Measurements from ENCODE around the gene FOXO1. TPM values are rescaled to one million over a fixed set of nuclear protein-coding genes. Genes with fewer than 3 reads are reported as not detected.

The FOXO1 gene
- total RNA-seq, 1 experiment from 2014 or later = 37.7 TPM

GRCh38 chr13:40540328-40541044 is 126.0 kb downstream of the FOXO1 start:
- intact Hi-C loops (cut with micrococcal nuclease) = no loop called here
- no peak overlapping the region for H3K4me3 Mint-ChIP-seq (ENCODE audit: unreplicated experiment)
- peaks cover 39% of the 10 kb centered on the region for H3K36me3 Mint-ChIP-seq (ENCODE audit: insufficient read depth, unreplicated experiment)
- H3K27me3 Mint-ChIP-seq (ENCODE audit: insufficient read depth, unreplicated experiment) = no peaks in the 10 kb centered on the region
- BruUV-seq (replicated peaks) = no TSS peak
- ChIA-PET CTCF (interaction anchor here (0.6 to 1.4 kb wide), 4 partner anchors 96 to 799 kb away, joined by 3 to 6 read pairs (median 4); no protein-coding TSS in a partner anchor), POLR2A (interaction anchor here (1.0 to 1.7 kb wide), 4 partner anchors 10 to 268 kb away, joined by 3 to 4 read pairs (median 4); no protein-coding TSS in a partner anchor)
- peak; percentile 74 for DNase-seq (ENCODE audit: unreplicated experiment)
- H3K27ac Mint-ChIP-seq (ENCODE audit: low read depth, unreplicated experiment) = peak overlapping the region; percentile 57
- peaks cover 22% of the 10 kb centered on the region for H3K4me1 Mint-ChIP-seq (ENCODE audit: insufficient read depth, unreplicated experiment)
- TF ChIP-seq, protein P1, sequence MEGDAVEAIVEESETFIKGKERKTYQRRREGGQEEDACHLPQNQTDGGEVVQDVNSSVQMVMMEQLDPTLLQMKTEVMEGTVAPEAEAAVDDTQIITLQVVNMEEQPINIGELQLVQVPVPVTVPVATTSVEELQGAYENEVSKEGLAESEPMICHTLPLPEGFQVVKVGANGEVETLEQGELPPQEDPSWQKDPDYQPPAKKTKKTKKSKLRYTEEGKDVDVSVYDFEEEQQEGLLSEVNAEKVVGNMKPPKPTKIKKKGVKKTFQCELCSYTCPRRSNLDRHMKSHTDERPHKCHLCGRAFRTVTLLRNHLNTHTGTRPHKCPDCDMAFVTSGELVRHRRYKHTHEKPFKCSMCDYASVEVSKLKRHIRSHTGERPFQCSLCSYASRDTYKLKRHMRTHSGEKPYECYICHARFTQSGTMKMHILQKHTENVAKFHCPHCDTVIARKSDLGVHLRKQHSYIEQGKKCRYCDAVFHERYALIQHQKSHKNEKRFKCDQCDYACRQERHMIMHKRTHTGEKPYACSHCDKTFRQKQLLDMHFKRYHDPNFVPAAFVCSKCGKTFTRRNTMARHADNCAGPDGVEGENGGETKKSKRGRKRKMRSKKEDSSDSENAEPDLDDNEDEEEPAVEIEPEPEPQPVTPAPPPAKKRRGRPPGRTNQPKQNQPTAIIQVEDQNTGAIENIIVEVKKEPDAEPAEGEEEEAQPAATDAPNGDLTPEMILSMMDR (IDR thresholded peaks at IDR 0.05; ENCODE audit: unreplicated experiment) = no peak
- no peaks in the 10 kb centered on the region for H3K9me3 Mint-ChIP-seq (ENCODE audit: unreplicated experiment)

DNA sequence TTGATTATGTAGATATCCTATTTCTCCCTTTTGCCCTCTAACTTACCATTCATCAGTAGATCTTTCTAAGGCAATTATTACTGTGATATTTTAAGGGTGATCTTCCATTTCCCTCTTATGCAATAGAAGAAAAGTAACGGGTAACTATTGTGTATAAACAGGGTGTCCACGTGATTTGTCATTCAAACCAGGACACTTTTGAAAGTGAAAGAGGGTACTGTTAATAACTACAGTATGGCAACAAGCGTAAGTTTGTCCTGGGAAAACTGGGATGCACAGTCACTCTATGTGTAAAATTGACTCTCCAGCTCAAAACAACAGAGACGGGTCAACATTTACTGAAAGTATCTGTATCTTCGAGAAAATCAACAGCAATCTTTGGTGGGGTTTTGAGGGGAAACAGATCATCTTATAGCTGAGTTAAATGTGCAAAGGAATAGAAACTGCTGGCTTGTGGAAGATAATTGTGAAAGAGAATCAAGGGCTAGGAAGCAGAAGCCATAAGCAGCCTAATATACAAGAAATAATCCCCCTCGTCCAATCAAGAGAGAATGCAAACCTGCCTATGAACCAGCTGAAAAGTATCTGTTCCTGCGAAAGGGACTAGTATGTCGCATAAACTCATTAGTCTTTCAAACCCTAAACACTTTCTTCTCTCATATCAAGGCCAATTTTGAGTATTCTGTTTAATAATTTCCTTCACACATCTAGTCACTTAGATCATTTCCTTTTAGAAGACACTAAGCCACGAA is 126.7 kb downstream of the FOXO1 start:
- no peaks in the 10 kb centered on the region for H3K9me3 Mint-ChIP-seq (ENCODE audit: unreplicated experiment)
- ChIA-PET POLR2A (interaction anchor here (1.5 to 1.7 kb wide), 3 partner anchors 16 to 267 kb away, joined by 3 to 4 read pairs (median 3); no protein-coding TSS in a partner anchor), CTCF (interaction anchor here (1.1 to 1.4 kb wide), 2 partner anchors 281 to 773 kb away, joined by 3 to 5 read pairs; no protein-coding TSS in a partner anchor)
- intact Hi-C loops (cut with micrococcal nuclease) = no loop called here
- peak overlapping the region; percentile 57 for H3K27ac Mint-ChIP-seq (ENCODE audit: low read depth, unreplicated experiment)
- TF ChIP-seq, protein P1 (IDR thresholded peaks at IDR 0.05; ENCODE audit: unreplicated experiment) = no peak
- no peak for DNase-seq (ENCODE audit: unreplicated experiment)
- H3K27me3 Mint-ChIP-seq (ENCODE audit: insufficient read depth, unreplicated experiment) = no peaks in the 10 kb centered on the region
- H3K36me3 Mint-ChIP-seq (ENCODE audit: insufficient read depth, unreplicated experiment) = peaks cover 39% of the 10 kb centered on the region
- H3K4me1 Mint-ChIP-seq (ENCODE audit: insufficient read depth, unreplicated experiment) = peaks cover 22% of the 10 kb centered on the region
- no peak overlapping the region for H3K4me3 Mint-ChIP-seq (ENCODE audit: unreplicated experiment)
- no TSS peak for BruUV-seq (replicated peaks)

- H3K27me3 Mint-ChIP-seq (ENCODE audit: insufficient read depth, unreplicated experiment) = no peaks in the 10 kb centered on the region
- H3K36me3 Mint-ChIP-seq (ENCODE audit: insufficient read depth, unreplicated experiment) = peaks cover 40% of the 10 kb centered on the region
- TF ChIP-seq, protein P1 (IDR thresholded peaks at IDR 0.05; ENCODE audit: unreplicated experiment) = no peak
- DNase-seq (ENCODE audit: unreplicated experiment) = no peak
- peak overlapping the region; percentile 64 for H3K27ac Mint-ChIP-seq (ENCODE audit: low read depth, unreplicated experiment)
- H3K4me1 Mint-ChIP-seq (ENCODE audit: insufficient read depth, unreplicated experiment) = peaks cover 22% of the 10 kb centered on the region
- no peaks in the 10 kb centered on the region for H3K9me3 Mint-ChIP-seq (ENCODE audit: unreplicated experiment)
- BruUV-seq (replicated peaks) = no TSS peak
- POLR2A ChIA-PET = interaction anchor here (0.5 to 1.7 kb wide), 7 partner anchors 10 to 815 kb away, joined by 3 to 5 read pairs (median 4); no protein-coding TSS in a partner anchor
- intact Hi-C loops (cut with micrococcal nuclease) = no loop called here
- no peak overlapping the region for H3K4me3 Mint-ChIP-seq (ENCODE audit: unreplicated experiment)
- CTCF ChIA-PET = interaction anchor here (1.1 kb wide), 1 partner anchor 772 kb away, joined by 6 read pairs; no protein-coding TSS in a partner anchor
Measured at GRCh38 chr13:40537146-40537895, 129.1 kb downstream of the FOXO1 start.
